MCF 10A (cell line): ENCODE data around the gene CUBN. TPM values are rescaled to one million over a fixed set of nuclear protein-coding genes. Genes with fewer than 3 reads are reported as not detected.

ENCODE experiments used
- BruUV-seq: library from RNA; stranded (reverse); fragments of 400-500 nt; replicated peaks from 2 replicates; lab custom pipeline; 2021; lab: Mats Ljungman, UMichigan
- CTCF ChIA-PET: fragments of 300-600 bp; sonication (Branson Sonifier 250); formaldehyde crosslinking; extraction: SDS; loops from one replicate; lab custom pipeline; 2021; ENCODE audit warnings: antibody characterized with exemption, inconsistent platforms; lab: Yijun Ruan, JAX
- POLR2A ChIA-PET: fragments of 300-600, 350-650 bp; sonication (Branson Sonifier 250); formaldehyde crosslinking; extraction: SDS; loops from one replicate; lab custom pipeline; 2020; ENCODE audit warnings: antibody characterized with exemption, inconsistent platforms; lab: Yijun Ruan, JAX
- DNase-seq: peaks from one replicate; pipeline ENCODE4 v3.0.0-alpha.2; 2018; ENCODE audit not compliant: unreplicated experiment
- H3K27ac Mint-ChIP-seq: one replicate; pipeline ENCODE4 v1.8.0; 2022; ENCODE audit warnings: mild to moderate bottlenecking, low read depth, mixed read lengths; ENCODE audit not compliant: unreplicated experiment
- H3K27me3 Mint-ChIP-seq: one replicate; pipeline ENCODE4 v1.8.0; 2022; ENCODE audit warnings: mixed read lengths; ENCODE audit not compliant: insufficient read depth, unreplicated experiment
- H3K36me3 Mint-ChIP-seq: one replicate; pipeline ENCODE4 v1.8.0; 2022; ENCODE audit warnings: mild to moderate bottlenecking, moderate library complexity, mixed read lengths; ENCODE audit not compliant: insufficient read depth, unreplicated experiment
- H3K4me1 Mint-ChIP-seq: one replicate; pipeline ENCODE4 v1.8.0; 2022; ENCODE audit warnings: mixed read lengths; ENCODE audit not compliant: insufficient read depth, unreplicated experiment
- H3K4me3 Mint-ChIP-seq: one replicate; pipeline ENCODE4 v1.8.0; 2022; ENCODE audit warnings: mild to moderate bottlenecking, moderate library complexity, mixed read lengths; ENCODE audit not compliant: unreplicated experiment
- H3K9me3 Mint-ChIP-seq: one replicate; pipeline ENCODE4 v1.8.0; 2022; ENCODE audit warnings: mixed read lengths; ENCODE audit not compliant: unreplicated experiment
- intact Hi-C: fragments of 100-400 bp; cut with micrococcal nuclease; formaldehyde crosslinking; loops from 2 replicates; pipeline ENCODE4 v1.14.1; 2022
- total RNA-seq: library from RNA; stranded (reverse); gene quantifications from 2 replicates; pipeline ENCODE4 v1.2.3, GENCODE V29; 2022
- TF ChIP-seq, protein P1 (sequence below): fragments of 200-600 bp; IDR thresholded peaks from one replicate; pipeline ENCODE4 v1.8.0; 2022; ENCODE audit warnings: antibody characterized with exemption, mild to moderate bottlenecking; ENCODE audit not compliant: unreplicated experiment

The CUBN gene
- total RNA-seq, 1 experiment from 2014 or later, result 1.3 TPM

GRCh38 chr10:16776896-16777295 is 352.7 kb downstream of the CUBN start:
- no peaks in the 10 kb centered on the region for H3K27me3 Mint-ChIP-seq
- TF ChIP-seq, protein P1, sequence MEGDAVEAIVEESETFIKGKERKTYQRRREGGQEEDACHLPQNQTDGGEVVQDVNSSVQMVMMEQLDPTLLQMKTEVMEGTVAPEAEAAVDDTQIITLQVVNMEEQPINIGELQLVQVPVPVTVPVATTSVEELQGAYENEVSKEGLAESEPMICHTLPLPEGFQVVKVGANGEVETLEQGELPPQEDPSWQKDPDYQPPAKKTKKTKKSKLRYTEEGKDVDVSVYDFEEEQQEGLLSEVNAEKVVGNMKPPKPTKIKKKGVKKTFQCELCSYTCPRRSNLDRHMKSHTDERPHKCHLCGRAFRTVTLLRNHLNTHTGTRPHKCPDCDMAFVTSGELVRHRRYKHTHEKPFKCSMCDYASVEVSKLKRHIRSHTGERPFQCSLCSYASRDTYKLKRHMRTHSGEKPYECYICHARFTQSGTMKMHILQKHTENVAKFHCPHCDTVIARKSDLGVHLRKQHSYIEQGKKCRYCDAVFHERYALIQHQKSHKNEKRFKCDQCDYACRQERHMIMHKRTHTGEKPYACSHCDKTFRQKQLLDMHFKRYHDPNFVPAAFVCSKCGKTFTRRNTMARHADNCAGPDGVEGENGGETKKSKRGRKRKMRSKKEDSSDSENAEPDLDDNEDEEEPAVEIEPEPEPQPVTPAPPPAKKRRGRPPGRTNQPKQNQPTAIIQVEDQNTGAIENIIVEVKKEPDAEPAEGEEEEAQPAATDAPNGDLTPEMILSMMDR, result no peak
- intact Hi-C loops, result loop anchor here (1.0 to 10.0 kb wide), 5 partner anchors 202 to 902 kb away; no protein-coding TSS in a partner anchor
- no peaks in the 10 kb centered on the region for H3K9me3 Mint-ChIP-seq
- no peak for DNase-seq
- H3K36me3 Mint-ChIP-seq, result peaks cover 4% of the 10 kb centered on the region
- H3K4me3 Mint-ChIP-seq, result no peak overlapping the region
- no peaks in the 10 kb centered on the region for H3K4me1 Mint-ChIP-seq
- H3K27ac Mint-ChIP-seq, result no peak overlapping the region
- no TSS peak for BruUV-seq
- ChIA-PET CTCF (interaction anchor here (0.6 to 2.2 kb wide), 16 partner anchors 10 to 1012 kb away, joined by 3 to 24 read pairs (median 4); partner anchors contain the start of gene RSU1), POLR2A (no interaction called here)

Other genes starting within 250 kb of the CUBN start
- gene TRDMT1, start 71.9 kb upstream of the CUBN start, total RNA-seq, result 5.4 and 8.7 TPM in 2 replicates
- gene VIM, start 98.4 kb upstream of the CUBN start, total RNA-seq, result 1,413 and 1,430 TPM in 2 replicates